ENCODE measurements around the gene NUP88. TPM values are rescaled to one million over a fixed set of nuclear protein-coding genes. Genes with fewer than 3 reads are reported as not detected.

The NUP88 gene
- total and polyA plus RNA-seq, 10 of the 15 experiments (the other 5 are each of a cell fraction or from before 2014, with no cell fraction given), result 110 to 244 (median 188) TPM

GRCh38 chr17:5419356-5419958 lies at the start of gene NUP88 (continued):
- TF ChIP-seq ZNF592 (IDR thresholded peaks at IDR 0.05) (no peak), BRCA1 (IDR thresholded peaks at IDR 0.05; ENCODE audit: low read depth, low read length) (no peak), WRNIP1 (IDR thresholded peaks at IDR 0.05; ENCODE audit: borderline replicate concordance, low read depth, low read length) (no peak), E4F1 (IDR thresholded peaks at IDR 0.05; ENCODE audit: borderline replicate concordance, partially characterized antibody) (no peak), ZNF274 (IDR thresholded peaks at IDR 0.05; ENCODE audit: insufficient read depth, insufficient read length) (no peak), STAT3 (IDR thresholded peaks at IDR 0.05; ENCODE audit: low read depth, low read length) (no peak), IKZF1 (conservative IDR thresholded peaks at IDR 0.05) (no peak), DPF2 (IDR thresholded peaks at IDR 0.05) (no peak), ETV6 (conservative IDR thresholded peaks at IDR 0.05 in 1 of 2, IDR thresholded peaks at IDR 0.05 in 1 of 2; ENCODE audit: borderline replicate concordance in 1 of 2, low read depth in 1 of 2) (no peak), USF2 (IDR thresholded peaks at IDR 0.05; ENCODE audit: borderline replicate concordance, low read depth, low read length) (no peak), CBFB (IDR thresholded peaks at IDR 0.05; ENCODE audit: low read depth) (no peak), BACH1 (IDR thresholded peaks at IDR 0.05; ENCODE audit: borderline replicate concordance) (no peak), NR2F1 (conservative IDR thresholded peaks at IDR 0.05) (peak; percentile 46), NBN (IDR thresholded peaks at IDR 0.05) (0 out of 2 replicates have a peak, but pooled peaks have one; percentile 41), CREM (IDR thresholded peaks at IDR 0.05; ENCODE audit: low read depth) (peak; percentile 60), CHD4 (IDR thresholded peaks at IDR 0.05) (no peak), ZSCAN29 (IDR thresholded peaks at IDR 0.05) (no peak), SMAD5 (IDR thresholded peaks at IDR 0.05; ENCODE audit: low read depth) (no peak), CHD2 (IDR thresholded peaks at IDR 0.05; ENCODE audit: borderline replicate concordance, low read depth, low read length) (peak; percentile 47; the same call in 1 of the 2 replicates), REST (IDR thresholded peaks at IDR 0.05; ENCODE audit: low read depth, low read length) (no peak), SPI1 (IDR thresholded peaks at IDR 0.05; ENCODE audit: borderline replicate concordance, insufficient read depth, low read depth, low read length) (no peak)

Data from GM12878 (cell line).